ENCODE results near the gene EOLA1.
"Not testable (repeated sequence)": the region's sequence is repeated elsewhere in the genome, so short reads cannot be mapped to it uniquely, and the experiment has no call there.

Gene EOLA1

GRCh38 chrX:149515954-149516602 lies 24.7 kb upstream of the EOLA1 start:
- no peak for DNase-seq

GRCh38 chrX:149516604-149517003 lies 24.2 kb upstream of the EOLA1 start:
- DNase-seq: no peak

GRCh38 chrX:149517308-149517707 lies 23.5 kb upstream of the EOLA1 start:
- no peak for DNase-seq

- no peak for DNase-seq
Observed at GRCh38 chrX:149518236-149518635, 22.6 kb upstream of the EOLA1 start.

- not testable (repeated sequence) for DNase-seq
Observed at GRCh38 chrX:149520636-149521277, 20.1 kb upstream of the EOLA1 start.

- no peak for DNase-seq
Observed at GRCh38 chrX:149521438-149521837, 19.4 kb upstream of the EOLA1 start.

- DNase-seq: no peak
Observed at GRCh38 chrX:149522916-149523315, 17.9 kb upstream of the EOLA1 start.

GRCh38 chrX:149525389-149525788 lies 15.4 kb upstream of the EOLA1 start:
- peak; percentile 14 for DNase-seq

GRCh38 chrX:149525903-149526302 lies 14.9 kb upstream of the EOLA1 start:
- DNase-seq: not testable (repeated sequence)

- DNase-seq: not testable (repeated sequence)
Observed at GRCh38 chrX:149526318-149527033, 14.3 kb upstream of the EOLA1 start.

- DNase-seq: peak; percentile 9
Observed at GRCh38 chrX:149527705-149528104, 13.1 kb upstream of the EOLA1 start.

- DNase-seq: no peak
Observed at GRCh38 chrX:149528381-149528780, 12.4 kb upstream of the EOLA1 start.

- no peak for DNase-seq
Observed at GRCh38 chrX:149531599-149531998, 9.2 kb upstream of the EOLA1 start.

GRCh38 chrX:149532868-149533267 lies 7.9 kb upstream of the EOLA1 start:
- DNase-seq: not testable (repeated sequence)

GRCh38 chrX:149533999-149534398 lies 6.8 kb upstream of the EOLA1 start:
- not testable (repeated sequence) for DNase-seq

GRCh38 chrX:149534926-149535602 lies 5.7 kb upstream of the EOLA1 start:
- not testable (repeated sequence) for DNase-seq

GRCh38 chrX:149537474-149537873 lies 3.3 kb upstream of the EOLA1 start:
- DNase-seq: not testable (repeated sequence)

- peak; percentile 88 for DNase-seq
Observed at GRCh38 chrX:149539283-149540130, 1.3 kb upstream of the EOLA1 start.

- peak; percentile 88 for DNase-seq
Observed at GRCh38 chrX:149540131-149540620, 636 bp upstream of the EOLA1 start.

GRCh38 chrX:149541521-149542047 lies 772 bp downstream of the EOLA1 start:
- no peak for DNase-seq

- not testable (repeated sequence) for DNase-seq
Observed at GRCh38 chrX:149545545-149546543, 5.0 kb downstream of the EOLA1 start.

All from NCI-H748 treated with DMSO at 0.1 percent for 48 hours (cell line).